Skeletal muscle tissue (tissue), 4 donors: ENCODE measurements around the gene FOXC2. TPM values are rescaled to one million over a fixed set of nuclear protein-coding genes. Genes with fewer than 3 reads are reported as not detected.

ENCODE experiments used
- H3K27ac ChIP-seq: one replicate; pipeline ENCODE4 v1.7.0; 2013; ENCODE audit warnings: mild to moderate bottlenecking, low read depth, low read length, inconsistent platforms
- H3K27me3 ChIP-seq, 3 donors: one replicate each; pipeline ENCODE4 v1.7.0; 2013; ENCODE audit warnings: low read length in 3 of 3; ENCODE audit not compliant: control insufficient read depth in 3 of 3, insufficient read depth in 3 of 3
- H3K36me3 ChIP-seq, 3 donors: one replicate each; pipeline ENCODE4 v1.7.0; 2013; ENCODE audit warnings: low read length in 3 of 3; ENCODE audit not compliant: control insufficient read depth in 3 of 3, insufficient read depth in 3 of 3
- H3K4me1 ChIP-seq, 3 donors: one replicate each; pipeline ENCODE4 v1.7.0; 2013; ENCODE audit warnings: low read length in 3 of 3, mild to moderate bottlenecking in 3 of 3; ENCODE audit not compliant: control insufficient read depth in 3 of 3, insufficient read depth in 3 of 3
- H3K4me3 ChIP-seq, 3 donors: one replicate each; pipeline ENCODE4 v1.7.0; 2013; ENCODE audit warnings: low read length in 3 of 3
- H3K9ac ChIP-seq, 3 donors: one replicate each; pipeline ENCODE4 v1.7.0; 2013; ENCODE audit warnings: low read length in 3 of 3, mild to moderate bottlenecking in 3 of 3, moderate library complexity in 2 of 3, low read depth in 1 of 3
- H3K9me3 ChIP-seq, 3 donors: one replicate each; pipeline ENCODE4 v1.7.0; 2013; ENCODE audit warnings: low read length in 3 of 3; ENCODE audit not compliant: control insufficient read depth in 3 of 3
- total RNA-seq: library from RNA; depleted of rRNA; stranded (reverse); fragments of >200 nt; gene quantifications from one replicate; pipeline ENCODE4 v1.2.3, GENCODE V29; 2014
- donor health status: Osteomylitis.

FOXC2 gene
- total RNA-seq, 1 donor from 2014 or later: under 0.01 TPM

- Histone ChIP-seq H3K9ac (no peak overlapping the region), H3K9me3 (no peaks in the 10 kb centered on the region), H3K27me3 (peaks cover 45 to 64% (median 52%) of the 10 kb centered on the region in 3 donors), H3K4me3 (no peak overlapping the region), H3K27ac (no peak overlapping the region), H3K4me1 (peaks cover 0 to 2% (median 0%) of the 10 kb centered on the region in 3 donors), H3K36me3 (no peaks in the 10 kb centered on the region)
Measured at GRCh38 chr16:86597126-86597879, 30.7 kb downstream of the FOXC2 start.

GRCh38 chr16:86597880-86598606, 31.4 kb downstream of the FOXC2 start:
- Histone ChIP-seq H3K9ac (no peak overlapping the region), H3K27ac (no peak overlapping the region), H3K27me3 (peaks cover 44 to 64% (median 47%) of the 10 kb centered on the region in 3 donors), H3K4me1 (peaks cover 0 to 2% (median 0%) of the 10 kb centered on the region in 3 donors), H3K4me3 (no peak overlapping the region), H3K36me3 (no peaks in the 10 kb centered on the region), H3K9me3 (no peaks in the 10 kb centered on the region)

- no peak overlapping the region for H3K9ac ChIP-seq
- H3K27me3 ChIP-seq: peaks cover 38 to 56% (median 39%) of the 10 kb centered on the region in 3 donors
- H3K4me1 ChIP-seq: peaks cover 0 to 2% (median 0%) of the 10 kb centered on the region in 3 donors
- H3K36me3 ChIP-seq: no peaks in the 10 kb centered on the region
- H3K4me3 ChIP-seq: no peak overlapping the region
- no peaks in the 10 kb centered on the region for H3K9me3 ChIP-seq
- H3K27ac ChIP-seq: no peak overlapping the region
Measured at GRCh38 chr16:86598607-86599565, 32.3 kb downstream of the FOXC2 start.

- peaks cover 18 to 37% (median 19%) of the 10 kb centered on the region in 3 donors for H3K27me3 ChIP-seq
- H3K4me3 ChIP-seq: no peak overlapping the region
- no peaks in the 10 kb centered on the region for H3K9me3 ChIP-seq
- H3K36me3 ChIP-seq: no peaks in the 10 kb centered on the region
- H3K4me1 ChIP-seq: peaks cover 0 to 2% (median 0%) of the 10 kb centered on the region in 3 donors
- H3K27ac ChIP-seq: no peak overlapping the region
- H3K9ac ChIP-seq: no peak overlapping the region
Measured at GRCh38 chr16:86601356-86601755, 34.7 kb downstream of the FOXC2 start.

GRCh38 chr16:86602521-86602920, 35.9 kb downstream of the FOXC2 start:
- Histone ChIP-seq H3K27me3 (peaks cover 12 to 37% (median 17%) of the 10 kb centered on the region in 3 donors), H3K4me3 (no peak overlapping the region)

GRCh38 chr16:86604436-86605193, 38.0 kb downstream of the FOXC2 start:
- peaks cover 0 to 21% (median 11%) of the 10 kb centered on the region in 3 donors for H3K27me3 ChIP-seq
- peaks cover 0 to 13% (median 12%) of the 10 kb centered on the region in 3 donors for H3K4me1 ChIP-seq

More at GRCh38 chr16:86602521-86602920, 35.9 kb downstream of the FOXC2 start:
- H3K27ac ChIP-seq: no peak overlapping the region
- H3K4me1 ChIP-seq: no peaks in the 10 kb centered on the region
- H3K36me3 ChIP-seq: no peaks in the 10 kb centered on the region
- no peaks in the 10 kb centered on the region for H3K9me3 ChIP-seq
- H3K9ac ChIP-seq: no peak overlapping the region

GRCh38 chr16:86605950-86606349, 39.3 kb downstream of the FOXC2 start:
- H3K4me3 ChIP-seq: no peak overlapping the region
- H3K27me3 ChIP-seq: peaks cover 4 to 18% (median 16%) of the 10 kb centered on the region in 3 donors
- H3K9me3 ChIP-seq: no peaks in the 10 kb centered on the region
- peaks cover 7 to 23% (median 17%) of the 10 kb centered on the region in 3 donors for H3K4me1 ChIP-seq
- no peak overlapping the region for H3K9ac ChIP-seq
- H3K36me3 ChIP-seq: no peaks in the 10 kb centered on the region
- H3K27ac ChIP-seq: no peak overlapping the region

More at GRCh38 chr16:86604436-86605193, 38.0 kb downstream of the FOXC2 start:
- no peak overlapping the region for H3K27ac ChIP-seq
- H3K9me3 ChIP-seq: no peaks in the 10 kb centered on the region
- no peaks in the 10 kb centered on the region for H3K36me3 ChIP-seq
- H3K4me3 ChIP-seq: no peak overlapping the region
- H3K9ac ChIP-seq: no peak overlapping the region

GRCh38 chr16:86608301-86608747, 41.7 kb downstream of the FOXC2 start:
- H3K9me3 ChIP-seq: no peaks in the 10 kb centered on the region
- no peak overlapping the region for H3K27ac ChIP-seq
- no peak overlapping the region for H3K4me3 ChIP-seq
- no peak overlapping the region for H3K9ac ChIP-seq
- no peaks in the 10 kb centered on the region for H3K36me3 ChIP-seq
- peaks cover 4 to 13% (median 5%) of the 10 kb centered on the region in 3 donors for H3K27me3 ChIP-seq
- H3K4me1 ChIP-seq: peaks cover 13 to 29% (median 22%) of the 10 kb centered on the region in 3 donors

- Histone ChIP-seq H3K36me3 (no peaks in the 10 kb centered on the region), H3K4me3 (no peak overlapping the region), H3K27ac (no peak overlapping the region), H3K9me3 (no peaks in the 10 kb centered on the region), H3K4me1 (peaks cover 13 to 33% (median 27%) of the 10 kb centered on the region in 3 donors), H3K9ac (no peak overlapping the region), H3K27me3 (peaks cover 3 to 11% (median 4%) of the 10 kb centered on the region in 3 donors)
Measured at GRCh38 chr16:86609115-86609514, 42.5 kb downstream of the FOXC2 start.
